ENCODE data around the gene ADAMTSL1. TPM values are rescaled to one million over a fixed set of nuclear protein-coding genes. Genes with fewer than 3 reads are reported as not detected.

ADAMTSL1 gene
- total RNA-seq, 1 donor from 2014 or later = 12.3 TPM

DNA sequence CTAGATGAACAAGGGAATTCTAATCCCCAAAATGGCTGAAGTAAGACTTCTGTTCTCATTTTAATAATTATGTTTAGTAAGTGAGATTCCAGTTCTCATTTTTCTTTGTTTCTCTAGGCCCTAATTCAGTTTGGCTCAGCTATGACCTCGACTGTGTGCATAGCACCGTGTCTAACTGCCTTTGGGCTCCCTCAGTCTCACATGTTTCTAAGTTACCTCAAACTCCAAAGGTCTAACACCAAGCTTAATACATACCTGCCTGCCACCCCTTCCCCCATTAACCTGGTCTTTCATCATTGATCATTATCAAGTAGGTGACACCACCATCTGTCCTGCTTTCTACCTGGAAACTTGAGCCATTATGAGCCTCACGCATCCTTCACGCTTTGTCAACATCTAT, 285.9 kb downstream of the ADAMTSL1 start:
- TF ChIP-seq, protein P1, sequence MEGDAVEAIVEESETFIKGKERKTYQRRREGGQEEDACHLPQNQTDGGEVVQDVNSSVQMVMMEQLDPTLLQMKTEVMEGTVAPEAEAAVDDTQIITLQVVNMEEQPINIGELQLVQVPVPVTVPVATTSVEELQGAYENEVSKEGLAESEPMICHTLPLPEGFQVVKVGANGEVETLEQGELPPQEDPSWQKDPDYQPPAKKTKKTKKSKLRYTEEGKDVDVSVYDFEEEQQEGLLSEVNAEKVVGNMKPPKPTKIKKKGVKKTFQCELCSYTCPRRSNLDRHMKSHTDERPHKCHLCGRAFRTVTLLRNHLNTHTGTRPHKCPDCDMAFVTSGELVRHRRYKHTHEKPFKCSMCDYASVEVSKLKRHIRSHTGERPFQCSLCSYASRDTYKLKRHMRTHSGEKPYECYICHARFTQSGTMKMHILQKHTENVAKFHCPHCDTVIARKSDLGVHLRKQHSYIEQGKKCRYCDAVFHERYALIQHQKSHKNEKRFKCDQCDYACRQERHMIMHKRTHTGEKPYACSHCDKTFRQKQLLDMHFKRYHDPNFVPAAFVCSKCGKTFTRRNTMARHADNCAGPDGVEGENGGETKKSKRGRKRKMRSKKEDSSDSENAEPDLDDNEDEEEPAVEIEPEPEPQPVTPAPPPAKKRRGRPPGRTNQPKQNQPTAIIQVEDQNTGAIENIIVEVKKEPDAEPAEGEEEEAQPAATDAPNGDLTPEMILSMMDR (IDR thresholded peaks at IDR 0.05) = no peak
- Histone ChIP-seq H3K4me3 (no peak overlapping the region), H3K27me3 (no peaks in the 10 kb centered on the region), H3K4me1 (no peaks in the 10 kb centered on the region), H3K9me3 (no peaks in the 10 kb centered on the region), H3K36me3 (no peaks in the 10 kb centered on the region), H3K27ac (no peak overlapping the region)
- no peak for DNase-seq (ENCODE audit: low spot score in 2 of 2)
- intact Hi-C loops (cut with DNase I) = loop anchor here (10.0 kb wide), 1 partner anchor 185 kb away; no protein-coding TSS in a partner anchor

DNA sequence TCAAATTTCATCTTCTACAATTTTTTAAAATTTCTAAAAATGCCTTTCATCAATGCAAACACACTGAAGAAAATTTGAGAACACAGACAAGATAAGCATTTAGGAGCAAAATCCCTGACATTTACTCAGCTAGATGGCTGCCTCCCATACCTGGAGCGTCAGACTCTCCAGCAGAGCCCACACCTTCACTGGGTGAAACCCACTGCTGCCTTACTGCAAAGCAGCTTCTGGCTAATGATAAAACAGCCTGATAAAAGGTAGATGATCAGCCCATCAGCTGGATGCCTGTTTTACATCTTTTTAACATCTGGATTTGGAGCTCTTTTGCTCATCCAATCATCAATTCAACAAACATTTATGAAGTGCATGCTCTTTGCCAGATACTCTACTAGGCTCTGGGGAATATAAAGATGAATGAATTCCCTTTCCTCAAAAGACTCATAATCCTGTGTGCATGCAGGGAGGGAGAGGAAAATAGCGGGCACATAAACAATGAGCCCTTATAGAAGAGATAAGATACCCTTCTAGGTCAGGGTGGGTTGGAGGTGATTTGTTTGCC, 287.9 kb downstream of the ADAMTSL1 start:
- Histone ChIP-seq H3K9me3 (no peaks in the 10 kb centered on the region), H3K36me3 (no peaks in the 10 kb centered on the region), H3K4me3 (no peak overlapping the region), H3K27ac (no peak overlapping the region), H3K27me3 (no peaks in the 10 kb centered on the region), H3K4me1 (no peaks in the 10 kb centered on the region)
- DNase-seq (ENCODE audit: low spot score in 2 of 2) = no peak
- TF ChIP-seq, protein P1 (IDR thresholded peaks at IDR 0.05) = no peak
- intact Hi-C loops (cut with DNase I) = loop anchor here (10.0 kb wide), 1 partner anchor 183 kb away; no protein-coding TSS in a partner anchor

DNA sequence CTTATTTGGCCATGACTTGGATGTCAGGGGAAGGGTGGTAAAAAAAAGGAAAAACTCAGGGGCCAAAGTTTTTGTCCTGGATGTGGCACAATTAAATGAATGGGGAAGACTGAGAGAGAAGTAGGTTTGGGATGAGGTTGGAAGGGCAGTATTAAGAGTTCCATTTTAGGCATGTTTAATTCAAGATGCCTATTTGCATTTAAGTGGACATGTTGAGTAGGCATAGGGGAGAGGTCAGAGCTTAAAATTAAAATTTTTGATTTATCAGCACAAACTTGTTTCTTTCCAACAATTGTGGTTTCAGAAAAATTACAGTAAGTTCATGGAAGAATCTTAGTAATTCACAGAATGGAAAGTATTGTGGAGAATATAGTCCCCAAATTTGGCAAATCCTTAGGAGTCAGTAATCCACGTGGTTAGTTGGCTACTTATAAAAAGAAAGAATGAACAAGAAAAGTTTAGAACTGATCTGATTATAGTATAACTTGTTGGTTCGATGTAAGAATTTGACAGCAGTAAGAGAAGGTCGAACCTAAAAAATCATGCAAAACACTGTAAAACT, 293.1 kb downstream of the ADAMTSL1 start:
- Histone ChIP-seq H3K27me3 (no peaks in the 10 kb centered on the region), H3K4me3 (no peak overlapping the region), H3K27ac (no peak overlapping the region), H3K4me1 (no peaks in the 10 kb centered on the region), H3K36me3 (no peaks in the 10 kb centered on the region), H3K9me3 (no peaks in the 10 kb centered on the region)
- intact Hi-C loops (cut with DNase I) = loop anchor here (10.0 kb wide), 1 partner anchor 178 kb away; no protein-coding TSS in a partner anchor
- TF ChIP-seq, protein P1 (IDR thresholded peaks at IDR 0.05) = no peak
- no peak for DNase-seq (ENCODE audit: low spot score in 2 of 2)

DNA sequence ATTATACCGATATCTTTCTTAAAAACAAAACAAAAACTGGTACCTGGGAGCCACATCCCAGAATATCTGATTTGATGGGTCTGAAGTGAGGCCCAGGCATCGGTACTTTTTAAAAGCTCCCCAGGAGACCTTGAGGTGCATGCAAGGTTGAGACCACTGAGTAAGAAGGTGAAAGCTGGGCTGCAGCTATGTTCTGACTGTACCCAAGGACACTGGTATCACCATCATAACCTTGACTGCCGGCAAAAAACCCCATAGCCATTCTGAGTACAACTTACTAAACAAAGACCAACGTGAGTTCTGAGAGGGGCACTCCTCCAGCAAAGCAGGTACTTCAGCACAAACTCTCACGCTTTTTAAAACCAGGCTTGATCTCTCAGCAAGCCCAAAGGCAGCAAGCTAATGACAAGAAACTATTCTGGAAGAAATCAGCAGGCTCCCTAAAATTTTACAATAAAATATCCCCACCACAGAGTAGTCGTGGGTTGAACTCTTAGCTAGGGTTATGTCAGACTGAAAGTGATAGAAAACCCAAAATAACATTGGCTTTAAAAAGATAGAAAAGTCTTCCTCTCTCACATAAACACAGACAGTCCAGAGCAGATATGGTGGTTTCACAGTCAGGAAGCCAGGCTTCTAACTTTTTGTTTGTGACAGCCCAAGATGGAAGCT, 295.1 kb downstream of the ADAMTSL1 start:
- Histone ChIP-seq H3K36me3 (no peaks in the 10 kb centered on the region), H3K4me3 (no peak overlapping the region), H3K27me3 (no peaks in the 10 kb centered on the region), H3K9me3 (no peaks in the 10 kb centered on the region), H3K27ac (no peak overlapping the region), H3K4me1 (no peaks in the 10 kb centered on the region)
- no peak for DNase-seq (ENCODE audit: low spot score in 2 of 2)
- TF ChIP-seq, protein P1 (IDR thresholded peaks at IDR 0.05) = no peak
- intact Hi-C loops (cut with DNase I) = loop anchor here (10.0 kb wide), 1 partner anchor 176 kb away; no protein-coding TSS in a partner anchor

DNA sequence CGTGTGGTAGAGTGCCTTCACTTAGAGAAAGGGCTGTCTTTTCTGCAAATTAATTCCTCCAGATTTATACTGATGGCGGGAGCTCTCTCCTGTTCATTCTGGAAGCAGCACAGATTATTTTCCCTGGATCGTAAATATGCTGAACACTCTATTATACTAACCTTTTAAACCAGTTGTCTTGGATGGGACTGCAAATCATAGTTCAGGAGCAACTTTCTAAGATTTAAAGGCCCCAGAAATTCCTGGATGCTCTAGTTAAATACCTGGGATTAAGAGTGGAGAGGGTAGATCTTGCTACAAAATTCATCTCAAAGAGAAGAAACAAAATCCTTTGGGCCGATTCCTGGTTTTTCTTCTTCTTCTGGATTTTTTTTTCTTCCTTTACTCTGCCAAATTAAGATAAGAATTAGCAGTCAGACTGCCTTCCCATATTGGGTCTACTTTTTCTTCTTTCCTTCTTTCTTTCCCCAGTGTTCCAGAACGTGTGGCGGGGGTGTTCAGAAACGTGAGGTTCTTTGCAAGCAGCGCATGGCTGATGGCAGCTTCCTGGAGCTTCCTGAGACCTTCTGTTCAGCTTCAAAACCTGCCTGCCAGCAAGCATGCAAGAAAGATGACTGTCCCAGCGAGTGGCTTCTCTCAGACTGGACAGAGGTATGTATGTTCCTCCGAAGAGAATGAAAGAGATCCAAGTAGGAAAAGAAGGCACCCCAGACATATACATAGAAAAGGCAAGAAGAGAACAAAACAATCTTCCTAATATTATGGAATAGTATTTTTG, 296.4 kb downstream of the ADAMTSL1 start:
- Histone ChIP-seq H3K27ac (no peak overlapping the region), H3K9me3 (no peaks in the 10 kb centered on the region), H3K4me1 (no peaks in the 10 kb centered on the region), H3K27me3 (no peaks in the 10 kb centered on the region), H3K36me3 (no peaks in the 10 kb centered on the region), H3K4me3 (no peak overlapping the region)
- intact Hi-C loops (cut with DNase I) = no loop called here
- no peak for DNase-seq (ENCODE audit: low spot score in 2 of 2)
- TF ChIP-seq, protein P1 (IDR thresholded peaks at IDR 0.05) = no peak
